NT2/D1 (cell line): ENCODE results near the gene CNN3.

ENCODE experiments used
- DNase-seq: peaks from one replicate; pipeline ENCODE4 v3.0.0-alpha.2; 2011; ENCODE audit warnings: low read depth, low spot score
- H3K27me3 ChIP-seq: 2 replicates; pipeline ENCODE4 v1.6.0; 2011; ENCODE audit warnings: mild to moderate bottlenecking; ENCODE audit not compliant: insufficient read length, insufficient read depth
- H3K36me3 ChIP-seq: 2 replicates; pipeline ENCODE4 v1.6.1; 2011; ENCODE audit warnings: mild to moderate bottlenecking, low read length, mixed read lengths; ENCODE audit not compliant: insufficient read depth, insufficient read length
- H3K4me1 ChIP-seq: 2 replicates; pipeline ENCODE4 v1.5.1; 2011; ENCODE audit not compliant: insufficient read depth, insufficient read length
- H3K4me3 ChIP-seq: 2 replicates; pipeline ENCODE4 v1.5.1; 2011; ENCODE audit warnings: low read depth; ENCODE audit not compliant: insufficient read length
- H3K9ac ChIP-seq: 2 replicates; pipeline ENCODE4 v1.6.0; 2011; ENCODE audit warnings: low read depth; ENCODE audit not compliant: insufficient read length
- H3K9me3 ChIP-seq: 2 replicates; pipeline ENCODE4 v1.5.1; 2011; ENCODE audit warnings: mild to moderate bottlenecking, low read length; ENCODE audit not compliant: insufficient read depth
- SUZ12 ChIP-seq: IDR thresholded peaks from 2 replicates; pipeline ENCODE4 v1.6.1; 2011; ENCODE audit not compliant: insufficient read length, insufficient read depth; ENCODE audit errors: extremely low read depth
- YY1 ChIP-seq: IDR thresholded peaks from 2 replicates; pipeline ENCODE4 v1.6.1; 2011; ENCODE audit not compliant: insufficient read length, insufficient read depth
- ZNF274 ChIP-seq: IDR thresholded peaks from 2 replicates; pipeline ENCODE4 v1.6.1; 2011; ENCODE audit warnings: mild to moderate bottlenecking, low read depth, low read length

Gene CNN3

GRCh38 chr1:94905207-94905606 is 21.7 kb downstream of the CNN3 start:
- H3K4me3 ChIP-seq: no peak overlapping the region
- peaks cover 4% of the 10 kb centered on the region for H3K4me1 ChIP-seq
- H3K9me3 ChIP-seq: no peaks in the 10 kb centered on the region
- no peak for DNase-seq
- peaks cover 73% of the 10 kb centered on the region for H3K36me3 ChIP-seq
- no peaks in the 10 kb centered on the region for H3K27me3 ChIP-seq
- no peak overlapping the region for H3K9ac ChIP-seq
- no peak for TF ChIP-seq ZNF274
- TF ChIP-seq YY1: no peak
- no peak for TF ChIP-seq SUZ12

DNA sequence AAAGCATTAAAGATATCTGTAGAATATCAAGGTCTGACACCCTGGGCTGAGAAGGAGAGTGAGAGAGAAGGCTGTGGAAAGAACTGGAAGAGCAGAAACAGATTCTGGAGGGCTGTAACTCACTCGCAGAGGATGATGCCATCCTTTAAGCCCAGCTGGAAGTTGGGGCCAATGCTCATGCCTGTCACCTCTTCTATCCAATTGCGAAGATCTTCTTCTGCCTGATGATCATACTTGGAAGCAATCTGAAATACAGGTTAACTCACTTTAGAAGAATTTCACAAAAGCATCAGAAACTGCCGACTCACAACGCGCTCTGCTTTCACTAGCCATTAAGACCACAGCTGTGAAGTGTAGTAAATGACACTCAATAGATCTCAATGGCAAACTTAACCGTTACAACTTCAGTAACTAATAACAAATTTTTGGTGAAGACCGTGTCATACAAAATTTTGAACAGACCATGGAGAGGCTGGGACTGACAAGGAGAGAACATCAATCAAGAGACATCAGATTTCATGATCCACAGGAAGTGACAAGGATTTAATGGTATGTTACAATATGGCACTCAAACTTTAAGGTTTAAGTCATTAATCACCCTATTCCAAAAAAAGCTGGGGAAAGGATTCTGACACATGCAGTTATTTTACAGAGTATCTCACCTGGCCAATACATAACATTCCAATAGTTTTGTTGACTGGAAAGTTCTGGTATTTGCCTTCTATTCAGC is 23.5 kb downstream of the CNN3 start:
- Histone ChIP-seq H3K4me1 (peaks cover 4% of the 10 kb centered on the region), H3K27me3 (no peaks in the 10 kb centered on the region), H3K9me3 (no peaks in the 10 kb centered on the region), H3K4me3 (no peak overlapping the region), H3K9ac (no peak overlapping the region), H3K36me3 (peaks cover 79% of the 10 kb centered on the region)
- no peak for DNase-seq
- TF ChIP-seq ZNF274 (no peak), SUZ12 (no peak), YY1 (no peak)

DNA sequence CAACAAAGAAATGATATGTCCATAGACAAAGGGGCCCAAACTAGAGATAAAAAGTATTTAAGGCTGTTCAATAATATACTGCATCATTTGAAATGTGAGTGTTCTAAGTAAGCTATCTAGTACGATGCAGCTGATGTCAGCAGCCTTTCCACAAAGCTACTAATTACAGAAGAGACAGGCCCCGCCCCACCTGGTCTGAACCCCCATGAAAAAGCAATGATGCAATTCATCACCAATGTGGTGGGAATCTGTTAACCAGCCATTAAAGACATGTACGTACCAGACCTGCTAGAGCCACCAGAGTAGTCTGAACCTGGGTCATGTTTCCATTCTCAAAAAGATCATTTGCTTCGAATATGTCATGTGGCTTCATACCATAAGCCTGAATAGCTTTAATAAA is 25.1 kb downstream of the CNN3 start:
- Histone ChIP-seq H3K9ac (no peak overlapping the region), H3K36me3 (peaks cover 83% of the 10 kb centered on the region), H3K4me3 (no peak overlapping the region), H3K9me3 (no peaks in the 10 kb centered on the region), H3K4me1 (no peaks in the 10 kb centered on the region), H3K27me3 (no peaks in the 10 kb centered on the region)
- TF ChIP-seq SUZ12 (no peak), YY1 (no peak), ZNF274 (no peak)
- DNase-seq: no peak

DNA sequence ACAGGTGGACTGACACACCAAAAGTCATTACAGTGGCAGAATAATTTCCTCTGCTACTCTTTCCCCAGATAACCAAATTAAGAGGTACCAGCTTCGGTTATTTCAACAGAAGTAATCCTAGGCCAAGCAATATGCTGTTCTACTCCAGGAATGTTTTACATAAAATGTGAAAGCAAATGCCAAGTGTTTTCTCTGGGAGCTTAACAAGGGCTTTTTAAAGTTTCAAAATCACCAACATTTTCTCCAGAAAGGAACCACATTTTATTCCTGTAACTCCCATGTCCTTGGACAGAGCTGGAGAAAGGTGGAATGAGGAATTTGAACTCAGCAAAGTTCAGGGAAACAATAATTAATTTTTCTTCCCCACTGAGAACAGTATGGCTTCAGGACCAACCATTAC is 27.2 kb downstream of the CNN3 start:
- Histone ChIP-seq H3K4me3 (no peak overlapping the region), H3K36me3 (peaks cover 89% of the 10 kb centered on the region), H3K4me1 (no peaks in the 10 kb centered on the region), H3K9ac (no peak overlapping the region), H3K27me3 (no peaks in the 10 kb centered on the region), H3K9me3 (no peaks in the 10 kb centered on the region)
- TF ChIP-seq YY1 (no peak), ZNF274 (no peak), SUZ12 (no peak)
- no peak for DNase-seq

GRCh38 chr1:94898491-94899385 is 28.2 kb downstream of the CNN3 start:
- no peak for TF ChIP-seq SUZ12
- TF ChIP-seq ZNF274: no peak
- TF ChIP-seq YY1: no peak
- H3K4me1 ChIP-seq: no peaks in the 10 kb centered on the region
- no peak overlapping the region for H3K9ac ChIP-seq
- no peak overlapping the region for H3K4me3 ChIP-seq
- no peak for DNase-seq
- H3K27me3 ChIP-seq: no peaks in the 10 kb centered on the region
- H3K9me3 ChIP-seq: no peaks in the 10 kb centered on the region
- H3K36me3 ChIP-seq: peaks cover 90% of the 10 kb centered on the region

DNA sequence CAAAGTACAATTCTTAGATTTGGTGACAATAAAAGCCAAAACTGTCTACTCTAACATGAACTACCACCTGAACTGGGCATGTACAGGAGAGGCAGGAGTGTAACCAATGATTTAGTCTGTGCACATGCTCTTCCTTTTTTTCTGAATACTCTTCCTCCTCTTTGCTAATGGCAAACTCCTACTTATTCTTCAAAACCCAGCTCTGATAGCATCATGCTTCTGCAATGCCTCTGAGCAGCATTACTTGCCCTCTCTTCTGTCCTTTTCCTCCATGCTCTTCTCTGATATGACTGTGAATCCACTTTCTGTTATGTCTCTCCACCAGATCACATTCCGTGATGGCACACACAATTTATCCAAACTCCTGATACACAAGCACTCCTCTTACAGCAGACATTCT is 31.4 kb downstream of the CNN3 start:
- H3K36me3 ChIP-seq: peaks cover 65% of the 10 kb centered on the region

DNA sequence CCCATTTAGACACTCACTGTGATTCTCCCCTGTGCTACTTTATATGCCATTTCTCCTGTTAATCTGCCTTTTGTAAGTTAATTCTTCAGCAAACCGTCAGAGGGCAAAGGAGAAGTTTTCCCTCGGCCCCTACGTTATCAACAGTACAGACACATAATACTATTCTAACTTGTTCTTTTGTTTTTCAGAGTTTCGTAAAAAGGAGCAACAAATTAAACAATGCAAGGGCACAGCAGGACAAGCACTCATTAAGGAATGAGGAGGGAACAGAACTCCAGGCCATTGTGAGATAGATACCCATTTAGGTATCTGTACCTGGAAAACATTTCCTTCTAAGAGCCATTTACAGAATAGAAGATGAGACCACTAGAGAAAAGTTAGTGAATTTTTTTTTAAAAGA is 32.3 kb downstream of the CNN3 start:
- peak; percentile 52 for DNase-seq
- no peak overlapping the region for H3K9ac ChIP-seq
- H3K27me3 ChIP-seq: no peaks in the 10 kb centered on the region
- peaks cover 56% of the 10 kb centered on the region for H3K36me3 ChIP-seq
- H3K9me3 ChIP-seq: no peaks in the 10 kb centered on the region
- no peaks in the 10 kb centered on the region for H3K4me1 ChIP-seq
- H3K4me3 ChIP-seq: no peak overlapping the region
- TF ChIP-seq ZNF274 (no peak), YY1 (no peak), SUZ12 (no peak)

More for the DNA sequence above, 31.4 kb downstream of the CNN3 start:
- H3K4me3 ChIP-seq: no peak overlapping the region
- H3K9ac ChIP-seq: no peak overlapping the region
- no peaks in the 10 kb centered on the region for H3K27me3 ChIP-seq
- no peaks in the 10 kb centered on the region for H3K9me3 ChIP-seq
- no peaks in the 10 kb centered on the region for H3K4me1 ChIP-seq
- DNase-seq: no peak
- TF ChIP-seq YY1 (no peak), ZNF274 (no peak), SUZ12 (no peak)
